ENCODE data around the gene B4GALNT4. TPM values are rescaled to one million over a fixed set of nuclear protein-coding genes. Genes with fewer than 3 reads are reported as not detected.

B4GALNT4 gene
- total and polyA plus RNA-seq, 2 donors (not counting 1 experiment from before 2014, with no cell fraction given) = 1.5 to 3.8 TPM

GRCh38 chr11:350723-351255 lies 18.5 kb upstream of the B4GALNT4 start:
- Histone ChIP-seq H3K79me2 (ENCODE audit: control insufficient read depth, insufficient read depth, low read length) (no peaks in the 10 kb centered on the region), H3K4me1 (ENCODE audit: control insufficient read depth, extremely low read depth, insufficient read depth, low read length) (peaks cover 8% of the 10 kb centered on the region)

GRCh38 chr11:351411-351810 lies 17.9 kb upstream of the B4GALNT4 start:
- Histone ChIP-seq H3K27ac (ENCODE audit: insufficient read depth, low read length) (no peak overlapping the region), H3K27me3 (ENCODE audit: control insufficient read depth, insufficient read depth, low read length) (no peaks in the 10 kb centered on the region), H3K9ac (ENCODE audit: insufficient read depth, low read length) (no peak overlapping the region), H3K79me2 (ENCODE audit: control insufficient read depth, insufficient read depth, low read length) (no peaks in the 10 kb centered on the region), H3K4me3 (replicated peaks in 1 of 4; ENCODE audit: control extremely low read depth in 1 of 4, insufficient read depth in 1 of 4, low read depth in 3 of 4, low read length in 4 of 4) (no peak overlapping the region), H4K20me1 (ENCODE audit: control insufficient read depth, extremely low read depth, insufficient read depth, low read length) (no peaks in the 10 kb centered on the region), H3K4me2 (ENCODE audit: extremely low read depth, insufficient read depth, low read length) (no peak overlapping the region), H2AFZ (ENCODE audit: low read length) (no peak overlapping the region), H3K9me3 (ENCODE audit: control insufficient read depth, insufficient read depth, low read depth, low read length) (no peaks in the 10 kb centered on the region), H3K36me3 (ENCODE audit: control insufficient read depth, insufficient read depth, low read length) (no peaks in the 10 kb centered on the region), H3K4me1 (ENCODE audit: control insufficient read depth, extremely low read depth, insufficient read depth, low read length) (peaks cover 8% of the 10 kb centered on the region)
- no peak for TF ChIP-seq EZH2 (IDR thresholded peaks at IDR 0.05; ENCODE audit: low read length, missing control alignments)
- no peak for DNase-seq (ENCODE audit: low read depth in 2 of 2)

More at GRCh38 chr11:350723-351255, 18.5 kb upstream of the B4GALNT4 start:
- DNase-seq (ENCODE audit: low read depth in 2 of 2) = no peak
- Histone ChIP-seq H4K20me1 (ENCODE audit: control insufficient read depth, extremely low read depth, insufficient read depth, low read length) (no peaks in the 10 kb centered on the region), H3K27ac (ENCODE audit: insufficient read depth, low read length) (no peak overlapping the region), H3K9ac (ENCODE audit: insufficient read depth, low read length) (no peak overlapping the region), H3K27me3 (ENCODE audit: control insufficient read depth, insufficient read depth, low read length) (no peaks in the 10 kb centered on the region), H3K36me3 (ENCODE audit: control insufficient read depth, insufficient read depth, low read length) (no peaks in the 10 kb centered on the region), H3K4me2 (ENCODE audit: extremely low read depth, insufficient read depth, low read length) (no peak overlapping the region), H3K4me3 (replicated peaks in 1 of 4; ENCODE audit: control extremely low read depth in 1 of 4, insufficient read depth in 1 of 4, low read depth in 3 of 4, low read length in 4 of 4) (no peak overlapping the region), H3K9me3 (ENCODE audit: control insufficient read depth, insufficient read depth, low read depth, low read length) (no peaks in the 10 kb centered on the region), H2AFZ (ENCODE audit: low read length) (no peak overlapping the region)
- TF ChIP-seq CTCF (conservative IDR thresholded peaks at IDR 0.05 in 1 of 2, IDR thresholded peaks at IDR 0.05 in 1 of 2; ENCODE audit: low read depth in 1 of 2, low read length in 2 of 2) (no peak), EZH2 (IDR thresholded peaks at IDR 0.05; ENCODE audit: low read length, missing control alignments) (no peak)

GRCh38 chr11:352456-353031 lies 16.8 kb upstream of the B4GALNT4 start:
- Histone ChIP-seq H3K9ac (ENCODE audit: insufficient read depth, low read length) (no peak overlapping the region), H3K36me3 (ENCODE audit: control insufficient read depth, insufficient read depth, low read length) (peaks cover 2% of the 10 kb centered on the region), H2AFZ (ENCODE audit: low read length) (no peak overlapping the region), H3K9me3 (ENCODE audit: control insufficient read depth, insufficient read depth, low read depth, low read length) (no peaks in the 10 kb centered on the region), H3K27ac (ENCODE audit: insufficient read depth, low read length) (no peak overlapping the region), H3K27me3 (ENCODE audit: control insufficient read depth, insufficient read depth, low read length) (no peaks in the 10 kb centered on the region), H3K4me1 (ENCODE audit: control insufficient read depth, extremely low read depth, insufficient read depth, low read length) (peaks cover 8% of the 10 kb centered on the region), H3K4me2 (ENCODE audit: extremely low read depth, insufficient read depth, low read length) (no peak overlapping the region), H3K4me3 (replicated peaks in 1 of 4; ENCODE audit: control extremely low read depth in 1 of 4, insufficient read depth in 1 of 4, low read depth in 3 of 4, low read length in 4 of 4) (no peak overlapping the region), H3K79me2 (ENCODE audit: control insufficient read depth, insufficient read depth, low read length) (no peaks in the 10 kb centered on the region), H4K20me1 (ENCODE audit: control insufficient read depth, extremely low read depth, insufficient read depth, low read length) (no peaks in the 10 kb centered on the region)
- DNase-seq (ENCODE audit: low read depth in 2 of 2) = no peak
- TF ChIP-seq EZH2 (IDR thresholded peaks at IDR 0.05; ENCODE audit: low read length, missing control alignments) (no peak), CTCF (conservative IDR thresholded peaks at IDR 0.05 in 1 of 2, IDR thresholded peaks at IDR 0.05 in 1 of 2; ENCODE audit: low read depth in 1 of 2, low read length in 2 of 2) (no peak)
